Measurements from ENCODE around the gene AVEN. TPM values are rescaled to one million over a fixed set of nuclear protein-coding genes. Genes with fewer than 3 reads are reported as not detected.

The AVEN gene
- total and polyA plus RNA-seq, 9 of the 15 experiments (the other 6 are each of a cell fraction or from before 2014, with no cell fraction given): 1.5 to 6.4 (median 4.7) TPM

- H3K9ac ChIP-seq (ENCODE audit: insufficient read depth in 1 of 2, low read depth in 2 of 2, low read length in 2 of 2): no peak overlapping the region
- peaks cover 4 to 9% of the 10 kb centered on the region in 2 experiments; a peak in 2 of 5 replicates for H3K27me3 ChIP-seq (ENCODE audit: control insufficient read depth in 2 of 2, insufficient read depth in 2 of 2, low read length in 2 of 2)
- intact Hi-C loops (cut with micrococcal nuclease): no loop called here
- FAIRE-seq (no peak), ATAC-seq (no peak), DNase-seq (ENCODE audit: extremely low read depth in 1 of 4, low spot score in 3 of 4) (no peak)
- H3K27ac ChIP-seq (ENCODE audit: extremely low read depth, low read depth, low read length): no peak overlapping the region
- CTCF ChIA-PET (ENCODE audit: low intra/inter-chr PET ratio): no interaction called here
- no peaks in the 10 kb centered on the region for H3K9me1 ChIP-seq (ENCODE audit: control insufficient read depth, insufficient read depth, low read length)
- no peaks in the 10 kb centered on the region for H4K20me1 ChIP-seq (replicated peaks; ENCODE audit: control insufficient read depth, insufficient read depth, low read length)
- H3K4me3 ChIP-seq: no peak overlapping the region
- no TSS peak for BruUV-seq (replicated peaks)
- no peak overlapping the region for H2AFZ ChIP-seq (ENCODE audit: low read depth, low read length)
- in situ Hi-C loops (cut with MboI): no loop called here
- H3K36me3 ChIP-seq (ENCODE audit: control insufficient read depth, insufficient read depth, low read length): no peaks in the 10 kb centered on the region
- H3K4me1 ChIP-seq (replicated peaks in 1 of 2; ENCODE audit: control insufficient read depth in 2 of 2, insufficient read depth in 2 of 2, low read length in 2 of 2): no peaks in the 10 kb centered on the region
- H3K4me2 ChIP-seq (ENCODE audit: insufficient read depth, low read length): no peak overlapping the region
- H3K9me3 ChIP-seq (replicated peaks; ENCODE audit: control insufficient read depth, insufficient read depth, low read depth, low read length): no peaks in the 10 kb centered on the region
- TF ChIP-seq ZNF354B (CRISPR knock-in tag; IDR thresholded peaks at IDR 0.05): no peak
- no peak for TF ChIP-seq POLR2AphosphoS5 (IDR thresholded peaks at IDR 0.05; ENCODE audit: control insufficient read depth, insufficient read depth, low read depth, low read length)
- no peak for TF ChIP-seq ZNF592 (IDR thresholded peaks at IDR 0.05)
- H3K79me2 ChIP-seq (ENCODE audit: control insufficient read depth, insufficient read depth, low read length): no peaks in the 10 kb centered on the region
- POLR2A ChIA-PET: no interaction called here
- WGBS (ENCODE audit: insufficient coverage, low coverage, missing lambda C conversion rate): 0% methylated on average over 1 of the region's 1 CpG
These were observed 201.7 kb downstream of the AVEN start for GRCh38 chr15:33837294-33837693.
